H1 (cell line): ENCODE data around the gene LFNG.

ENCODE experiments used
- HDAC2 ChIP-seq, 2 experiments: fragments of 300-600 bp in 1 of 2; sonication (generic) in 1 of 2; IDR thresholded peaks; 2 replicates each; pipeline ENCODE4 v1.6.1; 2011 to 2012; ENCODE audit warnings: low read depth in 2 of 2, low read length in 2 of 2, mild to moderate bottlenecking in 2 of 2, moderate library complexity in 2 of 2, borderline replicate concordance in 1 of 2, inconsistent platforms in 1 of 2
- POLR2A ChIP-seq, 2 experiments: IDR thresholded peaks; 1 replicate in 1 of 2; 2 replicates in 1 of 2; pipeline ENCODE4 v1.6.1; 2011; ENCODE audit warnings: low read depth in 2 of 2, low read length in 2 of 2, mild to moderate bottlenecking in 2 of 2; ENCODE audit errors: control extremely low read depth in 1 of 2
- TCF12 ChIP-seq: IDR thresholded peaks from 2 replicates; pipeline ENCODE4 v1.6.1; 2011; ENCODE audit warnings: low read depth, mild to moderate bottlenecking, low read length

DNA sequence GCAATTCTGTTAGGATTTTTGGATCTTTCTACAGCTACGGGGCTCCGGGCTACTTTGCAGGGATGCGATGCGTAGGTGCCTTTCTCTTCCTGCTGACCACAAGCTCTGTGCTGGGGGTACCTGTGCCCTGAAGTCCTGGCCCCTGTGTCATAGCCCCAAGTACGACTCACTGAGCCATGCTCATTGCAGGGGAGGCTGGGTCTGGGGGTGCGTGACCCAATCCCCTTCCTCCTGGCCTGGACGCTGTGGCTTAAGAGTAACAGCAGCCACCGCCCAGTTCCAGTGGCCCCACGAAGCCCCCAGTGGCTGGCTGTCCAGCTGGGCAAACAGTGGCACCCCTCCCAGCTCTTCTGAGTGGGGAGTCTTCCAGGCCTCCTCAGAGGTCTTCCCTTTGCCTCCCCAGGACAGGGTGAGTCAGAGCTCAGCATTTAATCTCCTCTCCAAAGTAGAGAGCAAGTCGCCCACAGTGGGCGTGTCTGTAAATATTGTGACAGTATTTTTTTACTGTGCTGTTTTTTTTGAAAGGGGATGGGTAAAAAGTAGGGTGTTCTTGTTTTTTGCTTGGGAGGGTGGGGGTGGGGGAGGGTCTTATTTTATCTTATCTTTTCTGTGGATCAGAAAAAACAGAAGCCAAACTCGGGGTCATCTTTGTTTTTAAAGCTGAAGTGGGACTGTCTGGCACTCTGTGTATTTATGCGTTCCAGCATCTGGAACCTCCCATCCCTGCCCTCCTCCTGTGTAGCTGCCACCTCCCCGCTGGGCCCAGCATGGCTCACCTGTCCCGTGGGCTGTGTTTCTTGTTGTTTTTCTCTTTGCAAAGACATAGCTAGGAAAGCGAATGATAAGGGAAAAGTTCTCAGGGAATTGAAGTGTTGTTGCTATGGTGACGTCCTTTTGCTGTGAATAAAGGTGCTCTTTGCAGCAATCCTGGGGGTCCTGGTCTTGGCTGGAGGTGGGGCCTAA lies 8.2 kb downstream of the LFNG start:
- TF ChIP-seq POLR2A (IDR thresholded peaks at IDR 0.05; ENCODE audit: control extremely low read depth in 1 of 2, low read depth in 2 of 2, low read length in 2 of 2) (no peak), HDAC2 (IDR thresholded peaks at IDR 0.05; ENCODE audit: borderline replicate concordance in 1 of 2, low read depth in 2 of 2, low read length in 2 of 2) (no peak), TCF12 (no peak)
